GM19023 (cell line): Measurements from ENCODE around the gene AGBL5.

ENCODE experiments used
- ATAC-seq: cut with Tn5 transposase; IDR thresholded peaks from one replicate; pipeline ENCODE4 v1.9.1; 2021; ENCODE audit warnings: mild to moderate bottlenecking, moderate library complexity; ENCODE audit not compliant: unreplicated experiment

The AGBL5 gene

GRCh38 chr2:27021253-27022049 is 30.0 kb upstream of the AGBL5 start:
- no peak for ATAC-seq

- no peak for ATAC-seq
These were observed 27.7 kb upstream of the AGBL5 start for GRCh38 chr2:27023740-27024139.

GRCh38 chr2:27024188-27024587 is 27.3 kb upstream of the AGBL5 start:
- ATAC-seq = no peak

GRCh38 chr2:27024812-27025211 is 26.7 kb upstream of the AGBL5 start:
- no peak for ATAC-seq

- no peak for ATAC-seq
These were observed 26.1 kb upstream of the AGBL5 start for GRCh38 chr2:27025281-27025800.

- no peak for ATAC-seq
These were observed 25.3 kb upstream of the AGBL5 start for GRCh38 chr2:27025861-27026851.

- ATAC-seq = no peak
These were observed 24.2 kb upstream of the AGBL5 start for GRCh38 chr2:27027211-27027651.

GRCh38 chr2:27029051-27029450 is 22.4 kb upstream of the AGBL5 start:
- ATAC-seq = no peak

GRCh38 chr2:27032495-27033252 is 18.8 kb upstream of the AGBL5 start, which contains the start of gene TMEM214:
TSS of gene TMEM214 (plus strand) at chr2:27032965. CDS start at chr2:27033016, 51 bp downstream.
- ATAC-seq = peak; percentile 93

- peak; percentile 24 for ATAC-seq
These were observed 18.1 kb upstream of the AGBL5 start for GRCh38 chr2:27033253-27033852.

GRCh38 chr2:27038012-27038411 is 13.5 kb upstream of the AGBL5 start:
- no peak for ATAC-seq

- no peak for ATAC-seq
These were observed 12.7 kb upstream of the AGBL5 start for GRCh38 chr2:27038631-27039339.

- ATAC-seq = no peak
These were observed 12.0 kb upstream of the AGBL5 start for GRCh38 chr2:27039426-27039825.

- ATAC-seq = no peak
These were observed 11.6 kb upstream of the AGBL5 start for GRCh38 chr2:27039871-27040270.

GRCh38 chr2:27040282-27040681 is 11.2 kb upstream of the AGBL5 start:
- ATAC-seq = no peak

GRCh38 chr2:27041752-27042151 is 9.7 kb upstream of the AGBL5 start:
- ATAC-seq = no peak

GRCh38 chr2:27042159-27042661 is 9.3 kb upstream of the AGBL5 start:
- ATAC-seq = no peak

GRCh38 chr2:27042985-27043634 is 8.4 kb upstream of the AGBL5 start:
- no peak for ATAC-seq
